Measurements from ENCODE around the gene RIC3.

The RIC3 gene

DNA sequence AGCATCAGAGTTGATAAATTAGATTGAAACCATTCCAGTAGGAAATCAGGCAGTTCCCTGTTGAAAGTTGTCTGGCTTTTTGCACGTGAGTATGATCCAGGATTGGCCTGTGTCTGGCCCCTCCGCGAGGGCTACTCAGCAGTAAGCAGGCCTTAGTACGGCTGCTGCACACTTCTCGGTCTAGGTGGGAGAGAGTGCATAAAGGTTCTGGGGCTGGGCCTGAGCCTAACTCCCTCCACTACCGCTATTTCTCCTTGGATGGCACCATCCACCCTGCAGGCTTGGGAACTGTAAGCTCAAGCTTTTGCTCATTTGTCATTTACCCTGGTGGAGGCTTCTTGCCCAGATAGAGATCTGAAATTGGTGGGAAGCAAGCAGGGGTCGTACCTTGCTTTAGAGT is 65.9 kb downstream of the RIC3 start:
- DNase-seq (ENCODE audit: low read depth): no peak
- no peak for TF ChIP-seq CTCF (IDR thresholded peaks at IDR 0.05; ENCODE audit: low read depth, low read length, missing control alignments)
- in situ Hi-C loops (cut with HindIII; ENCODE audit: low sequenced_read_pairs): loop anchor here (10.0 kb wide), 1 partner anchor 98 kb away; no protein-coding TSS in a partner anchor
- no peak overlapping the region for H3K4me3 ChIP-seq (ENCODE audit: low read depth, low read length)

DNA sequence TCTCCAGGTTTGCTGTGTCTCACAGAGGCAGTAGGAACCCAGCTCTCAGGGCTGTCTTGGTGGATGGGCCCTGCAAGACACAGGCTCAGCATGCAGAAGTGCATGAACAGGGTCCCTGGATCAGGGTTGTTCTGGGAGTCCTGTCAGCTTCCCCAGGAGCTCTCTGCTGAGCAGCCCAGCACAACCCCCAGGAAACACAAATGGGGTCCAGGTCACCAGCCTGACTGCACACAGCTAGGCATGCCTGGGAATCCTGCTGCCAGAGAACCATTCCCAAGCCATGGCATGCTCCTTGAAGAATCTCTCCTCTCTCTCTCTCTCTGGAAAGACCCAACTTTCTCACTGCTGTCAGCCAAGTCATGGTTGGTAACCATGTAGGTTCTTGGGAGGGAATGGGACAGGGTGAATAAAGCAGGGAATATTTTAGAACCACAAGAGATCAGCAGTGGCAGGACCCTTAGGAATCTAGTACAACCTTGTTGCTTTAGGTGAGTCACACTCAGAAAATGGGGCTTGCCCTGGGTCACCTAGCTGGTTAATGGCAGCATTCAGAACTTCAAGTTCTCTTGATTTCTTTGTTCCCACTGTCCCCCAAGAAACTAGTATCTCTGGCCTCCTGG is 66.4 kb downstream of the RIC3 start:
- no peak overlapping the region for H3K4me3 ChIP-seq (ENCODE audit: low read depth, low read length)
- DNase-seq (ENCODE audit: low read depth): no peak
- in situ Hi-C loops (cut with HindIII; ENCODE audit: low sequenced_read_pairs): loop anchor here (10.0 kb wide), 1 partner anchor 98 kb away; no protein-coding TSS in a partner anchor
- TF ChIP-seq CTCF (IDR thresholded peaks at IDR 0.05; ENCODE audit: low read depth, low read length, missing control alignments): no peak

DNA sequence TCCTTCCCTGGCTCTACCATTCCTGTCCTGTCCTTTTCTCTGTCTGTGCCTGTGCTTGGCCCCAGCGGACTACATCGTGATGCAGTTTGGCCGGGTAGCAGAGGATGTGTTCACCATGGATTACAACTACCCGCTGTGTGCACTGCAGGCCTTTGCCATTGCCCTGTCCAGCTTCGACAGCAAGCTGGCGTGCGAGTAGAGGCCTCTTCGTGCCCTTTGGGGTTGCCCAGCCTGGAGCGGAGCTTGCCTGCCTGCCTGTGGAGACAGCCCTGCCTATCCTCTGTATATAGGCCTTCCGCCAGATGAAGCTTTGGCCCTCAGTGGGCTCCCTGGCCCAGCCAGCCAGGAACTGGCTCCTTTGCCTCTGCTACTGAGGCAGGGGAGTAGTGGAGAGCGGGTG is 67.4 kb downstream of the RIC3 start:
- DNase-seq (ENCODE audit: low read depth): no peak
- no peak overlapping the region for H3K4me3 ChIP-seq (ENCODE audit: low read depth, low read length)
- TF ChIP-seq CTCF (IDR thresholded peaks at IDR 0.05; ENCODE audit: low read depth, low read length, missing control alignments): no peak
- in situ Hi-C loops (cut with HindIII; ENCODE audit: low sequenced_read_pairs): loop anchor here (10.0 kb wide), 1 partner anchor 97 kb away; no protein-coding TSS in a partner anchor

DNA sequence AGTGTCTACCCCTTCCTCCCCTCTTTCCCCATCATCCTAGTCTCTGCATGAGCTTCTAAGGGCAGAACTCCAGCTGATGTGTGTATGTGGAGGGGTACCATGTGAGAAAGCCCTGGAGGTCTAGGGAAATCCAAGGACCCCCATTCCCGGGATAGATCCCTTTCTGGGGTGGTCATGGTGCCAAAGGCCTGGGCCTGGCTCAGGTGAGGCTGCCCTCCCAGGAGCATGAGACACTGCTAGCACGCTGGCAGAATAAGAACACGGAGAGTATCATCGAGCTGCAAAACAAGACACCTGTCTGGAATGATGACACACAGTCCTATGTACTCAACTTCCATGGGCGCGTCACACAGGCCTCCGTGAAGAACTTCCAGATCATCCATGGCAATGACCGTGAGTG is 68.2 kb downstream of the RIC3 start:
- in situ Hi-C loops (cut with HindIII; ENCODE audit: low sequenced_read_pairs): loop anchor here (10.0 kb wide), 1 partner anchor 96 kb away; no protein-coding TSS in a partner anchor
- no peak for TF ChIP-seq CTCF (IDR thresholded peaks at IDR 0.05; ENCODE audit: low read depth, low read length, missing control alignments)

GRCh38 chr11:8100158-8100557 is 68.7 kb downstream of the RIC3 start:
- in situ Hi-C loops (cut with HindIII; ENCODE audit: low sequenced_read_pairs): loop anchor here (10.0 kb wide), 1 partner anchor 95 kb away; no protein-coding TSS in a partner anchor
- no peak overlapping the region for H3K4me3 ChIP-seq (ENCODE audit: low read depth, low read length)
- no peak for TF ChIP-seq CTCF (IDR thresholded peaks at IDR 0.05; ENCODE audit: low read depth, low read length, missing control alignments)
- DNase-seq (ENCODE audit: low read depth): no peak

More for the DNA sequence above, 68.2 kb downstream of the RIC3 start:
- no peak for DNase-seq (ENCODE audit: low read depth)
- H3K4me3 ChIP-seq (ENCODE audit: low read depth, low read length): no peak overlapping the region

DNA sequence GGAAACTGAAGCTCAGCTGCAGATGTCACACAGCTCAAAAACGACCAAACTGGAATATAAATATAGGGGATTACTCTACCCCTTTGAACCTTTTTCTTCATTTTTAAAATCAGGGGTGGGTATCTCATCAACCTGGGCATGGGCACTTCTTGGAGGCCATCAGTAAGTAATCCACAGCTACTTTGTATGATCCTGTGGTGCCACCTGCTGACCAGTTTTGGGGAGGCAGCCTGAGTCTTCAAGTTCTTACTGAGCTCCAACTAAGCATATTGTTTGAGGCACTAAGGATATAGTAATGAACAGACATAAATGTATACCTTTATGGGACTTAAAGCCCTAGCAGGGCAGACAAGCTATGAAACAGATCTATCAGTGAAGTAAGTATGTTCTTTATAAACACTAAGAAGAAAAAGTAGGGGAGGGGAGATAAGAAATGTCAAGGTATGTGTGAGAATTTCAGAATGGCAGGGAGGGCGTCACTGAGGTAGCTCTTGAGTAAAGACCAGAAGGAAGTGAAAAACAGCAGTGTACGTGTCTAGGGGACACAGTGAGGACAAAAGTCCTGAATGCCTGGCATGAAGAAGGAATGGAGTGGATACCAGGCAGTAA is 69.4 kb downstream of the RIC3 start:
- peak; percentile 72 for DNase-seq (ENCODE audit: low read depth)
- in situ Hi-C loops (cut with HindIII; ENCODE audit: low sequenced_read_pairs): no loop called here
- no peak overlapping the region for H3K4me3 ChIP-seq (ENCODE audit: low read depth, low read length)
- TF ChIP-seq CTCF (IDR thresholded peaks at IDR 0.05; ENCODE audit: low read depth, low read length, missing control alignments): peak; percentile 86
